ENCODE results near the gene GNAQ. TPM values are rescaled to one million over a fixed set of nuclear protein-coding genes. Genes with fewer than 3 reads are reported as not detected.
A peak's percentile ranks its signal among the peaks of the same experiment; 100 is the strongest.

Gene GNAQ
- total RNA-seq, 1 experiment from 2014 or later, result 38.2 TPM

GRCh38 chr9:77896269-77896937 is 135.2 kb downstream of the GNAQ start:
- Mint-ChIP-seq H3K4me3 (ENCODE audit: unreplicated experiment) (no peak overlapping the region), H3K9me3 (ENCODE audit: unreplicated experiment) (no peaks in the 10 kb centered on the region), H3K4me1 (ENCODE audit: insufficient read depth, unreplicated experiment) (peaks cover 6% of the 10 kb centered on the region), H3K27me3 (ENCODE audit: insufficient read depth, unreplicated experiment) (no peaks in the 10 kb centered on the region), H3K36me3 (ENCODE audit: insufficient read depth, unreplicated experiment) (peaks cover 9% of the 10 kb centered on the region), H3K27ac (ENCODE audit: low read depth, unreplicated experiment) (no peak overlapping the region)
- intact Hi-C loops (cut with micrococcal nuclease), result no loop called here
- BruUV-seq (replicated peaks), result no TSS peak
- CTCF ChIA-PET, result interaction anchor here (0.6 to 2.5 kb wide), 8 partner anchors 9 to 1067 kb away, joined by 3 to 10 read pairs (median 3); no protein-coding TSS in a partner anchor
- POLR2A ChIA-PET, result interaction anchor here (0.6 to 1.2 kb wide), 4 partner anchors 9 to 115 kb away, joined by 3 to 4 read pairs (median 4); no protein-coding TSS in a partner anchor
- DNase-seq (ENCODE audit: unreplicated experiment), result no peak
- TF ChIP-seq, protein P1, sequence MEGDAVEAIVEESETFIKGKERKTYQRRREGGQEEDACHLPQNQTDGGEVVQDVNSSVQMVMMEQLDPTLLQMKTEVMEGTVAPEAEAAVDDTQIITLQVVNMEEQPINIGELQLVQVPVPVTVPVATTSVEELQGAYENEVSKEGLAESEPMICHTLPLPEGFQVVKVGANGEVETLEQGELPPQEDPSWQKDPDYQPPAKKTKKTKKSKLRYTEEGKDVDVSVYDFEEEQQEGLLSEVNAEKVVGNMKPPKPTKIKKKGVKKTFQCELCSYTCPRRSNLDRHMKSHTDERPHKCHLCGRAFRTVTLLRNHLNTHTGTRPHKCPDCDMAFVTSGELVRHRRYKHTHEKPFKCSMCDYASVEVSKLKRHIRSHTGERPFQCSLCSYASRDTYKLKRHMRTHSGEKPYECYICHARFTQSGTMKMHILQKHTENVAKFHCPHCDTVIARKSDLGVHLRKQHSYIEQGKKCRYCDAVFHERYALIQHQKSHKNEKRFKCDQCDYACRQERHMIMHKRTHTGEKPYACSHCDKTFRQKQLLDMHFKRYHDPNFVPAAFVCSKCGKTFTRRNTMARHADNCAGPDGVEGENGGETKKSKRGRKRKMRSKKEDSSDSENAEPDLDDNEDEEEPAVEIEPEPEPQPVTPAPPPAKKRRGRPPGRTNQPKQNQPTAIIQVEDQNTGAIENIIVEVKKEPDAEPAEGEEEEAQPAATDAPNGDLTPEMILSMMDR (IDR thresholded peaks at IDR 0.05; ENCODE audit: unreplicated experiment), result no peak

- Mint-ChIP-seq H3K36me3 (ENCODE audit: insufficient read depth, unreplicated experiment) (peaks cover 17% of the 10 kb centered on the region), H3K9me3 (ENCODE audit: unreplicated experiment) (no peaks in the 10 kb centered on the region), H3K27ac (ENCODE audit: low read depth, unreplicated experiment) (no peak overlapping the region), H3K27me3 (ENCODE audit: insufficient read depth, unreplicated experiment) (no peaks in the 10 kb centered on the region), H3K4me3 (ENCODE audit: unreplicated experiment) (no peak overlapping the region), H3K4me1 (ENCODE audit: insufficient read depth, unreplicated experiment) (peaks cover 6% of the 10 kb centered on the region)
- BruUV-seq (replicated peaks), result no TSS peak
- DNase-seq (ENCODE audit: unreplicated experiment), result no peak
- ChIA-PET POLR2A (interaction anchor here (0.6 to 0.9 kb wide), 2 partner anchors 9 to 1443 kb away, joined by 3 read pairs; no protein-coding TSS in a partner anchor), CTCF (interaction anchor here (0.6 kb wide), 1 partner anchor 30 kb away, joined by 4 read pairs; no protein-coding TSS in a partner anchor)
- intact Hi-C loops (cut with micrococcal nuclease), result no loop called here
- TF ChIP-seq, protein P1 (IDR thresholded peaks at IDR 0.05; ENCODE audit: unreplicated experiment), result no peak
Observed at GRCh38 chr9:77893706-77894105, 137.9 kb downstream of the GNAQ start.

GRCh38 chr9:77892955-77893514 is 138.6 kb downstream of the GNAQ start:
- Mint-ChIP-seq H3K36me3 (ENCODE audit: insufficient read depth, unreplicated experiment) (peaks cover 22% of the 10 kb centered on the region), H3K4me3 (ENCODE audit: unreplicated experiment) (no peak overlapping the region), H3K27ac (ENCODE audit: low read depth, unreplicated experiment) (no peak overlapping the region), H3K27me3 (ENCODE audit: insufficient read depth, unreplicated experiment) (no peaks in the 10 kb centered on the region), H3K4me1 (ENCODE audit: insufficient read depth, unreplicated experiment) (no peaks in the 10 kb centered on the region), H3K9me3 (ENCODE audit: unreplicated experiment) (no peaks in the 10 kb centered on the region)
- BruUV-seq (replicated peaks), result no TSS peak
- CTCF ChIA-PET, result interaction anchor here (0.7 kb wide), 1 partner anchor 99 kb away, joined by 3 read pairs; no protein-coding TSS in a partner anchor
- TF ChIP-seq, protein P1 (IDR thresholded peaks at IDR 0.05; ENCODE audit: unreplicated experiment), result no peak
- intact Hi-C loops (cut with micrococcal nuclease), result no loop called here
- no peak for DNase-seq (ENCODE audit: unreplicated experiment)
- POLR2A ChIA-PET, result interaction anchor here (0.6 to 0.9 kb wide), 2 partner anchors 10 to 1442 kb away, joined by 3 read pairs; no protein-coding TSS in a partner anchor

DNA sequence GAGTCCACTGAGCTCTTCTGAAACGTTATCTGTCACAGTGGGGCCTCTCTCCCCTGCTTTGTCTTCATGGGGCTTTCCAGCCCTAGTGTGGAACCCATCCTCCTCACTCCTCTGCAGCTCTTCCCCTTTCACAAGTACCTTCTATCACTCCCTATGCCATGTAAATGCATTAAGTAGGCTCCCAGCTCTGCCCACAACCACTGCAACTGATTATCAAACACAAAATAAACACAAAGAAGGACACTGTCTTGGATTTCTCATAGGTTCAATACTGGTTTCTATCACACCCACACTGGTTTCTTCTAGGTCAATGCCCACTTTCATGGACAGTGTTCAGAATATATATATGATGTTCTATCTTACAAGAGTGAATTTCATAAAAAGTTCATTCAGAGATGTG is 139.4 kb downstream of the GNAQ start:
- ChIA-PET CTCF (interaction anchor here (0.7 to 0.9 kb wide), 2 partner anchors 8 to 98 kb away, joined by 3 read pairs; no protein-coding TSS in a partner anchor), POLR2A (no interaction called here)
- Mint-ChIP-seq H3K27ac (ENCODE audit: low read depth, unreplicated experiment) (peak overlapping the region; percentile 32), H3K27me3 (ENCODE audit: insufficient read depth, unreplicated experiment) (no peaks in the 10 kb centered on the region), H3K9me3 (ENCODE audit: unreplicated experiment) (no peaks in the 10 kb centered on the region), H3K4me1 (ENCODE audit: insufficient read depth, unreplicated experiment) (no peaks in the 10 kb centered on the region), H3K36me3 (ENCODE audit: insufficient read depth, unreplicated experiment) (peaks cover 22% of the 10 kb centered on the region), H3K4me3 (ENCODE audit: unreplicated experiment) (no peak overlapping the region)
- BruUV-seq (replicated peaks), result no TSS peak
- DNase-seq (ENCODE audit: unreplicated experiment), result no peak
- TF ChIP-seq, protein P1 (IDR thresholded peaks at IDR 0.05; ENCODE audit: unreplicated experiment), result no peak
- intact Hi-C loops (cut with micrococcal nuclease), result no loop called here

Data from MCF 10A (cell line).